GM18868 (cell line): ENCODE data around the gene PFKFB3.
"Not testable (repeated sequence)": the region's sequence is repeated elsewhere in the genome, so short reads cannot be mapped to it uniquely, and the experiment has no call there.

Experiments
- ATAC-seq: cut with Tn5 transposase; IDR thresholded peaks from one replicate; pipeline ENCODE4 v1.9.1; 2021; ENCODE audit warnings: mild to moderate bottlenecking, moderate library complexity; ENCODE audit not compliant: unreplicated experiment

The PFKFB3 gene

GRCh38 chr10:6269432-6269831 is 66.7 kb downstream of the PFKFB3 start:
- ATAC-seq, result no peak

- ATAC-seq, result peak; percentile 77
Measured at GRCh38 chr10:6269953-6270867, 67.5 kb downstream of the PFKFB3 start.

- no peak for ATAC-seq
Measured at GRCh38 chr10:6270951-6271350, 68.2 kb downstream of the PFKFB3 start.

DNA sequence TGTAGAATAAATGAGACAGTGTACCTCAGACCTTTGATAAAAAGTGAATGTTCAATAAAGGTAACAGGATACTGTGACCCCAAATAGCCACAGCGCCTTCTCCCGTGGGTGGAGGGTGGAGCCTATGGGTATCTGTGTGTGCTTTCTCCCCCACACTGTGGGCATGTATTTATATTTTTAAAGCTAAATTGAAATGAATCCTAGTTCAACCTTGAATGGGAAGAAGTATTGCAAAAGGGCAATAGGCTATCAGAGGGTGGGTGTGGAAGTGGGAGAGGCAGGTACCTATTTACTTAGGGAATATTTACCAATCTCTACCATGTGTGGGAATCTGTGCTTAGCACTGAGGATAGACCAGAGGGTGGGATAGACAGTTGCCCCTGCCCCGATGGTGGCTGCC is 68.9 kb downstream of the PFKFB3 start:
- ATAC-seq, result no peak

GRCh38 chr10:6272126-6272525 is 69.4 kb downstream of the PFKFB3 start:
- no peak for ATAC-seq

DNA sequence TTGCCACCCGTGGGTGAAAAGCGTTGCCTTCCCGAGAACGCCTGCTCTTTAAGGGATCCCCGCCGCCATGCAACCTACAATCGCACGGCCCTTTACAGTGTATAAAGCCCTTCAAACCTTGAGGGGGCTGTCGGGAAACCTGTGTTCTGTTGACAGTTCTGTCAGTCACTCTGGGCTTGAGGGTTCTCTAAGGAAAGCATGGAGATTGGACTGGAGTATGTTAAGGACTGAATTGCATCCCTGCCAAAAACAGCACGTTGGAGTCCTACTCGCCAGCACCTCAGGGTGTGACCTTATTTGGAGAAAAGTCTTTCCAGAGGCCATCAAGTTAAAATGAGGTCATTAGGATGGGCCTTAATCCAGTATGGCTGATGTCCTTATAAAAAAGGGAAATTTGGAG is 70.6 kb downstream of the PFKFB3 start:
- ATAC-seq, result no peak

DNA sequence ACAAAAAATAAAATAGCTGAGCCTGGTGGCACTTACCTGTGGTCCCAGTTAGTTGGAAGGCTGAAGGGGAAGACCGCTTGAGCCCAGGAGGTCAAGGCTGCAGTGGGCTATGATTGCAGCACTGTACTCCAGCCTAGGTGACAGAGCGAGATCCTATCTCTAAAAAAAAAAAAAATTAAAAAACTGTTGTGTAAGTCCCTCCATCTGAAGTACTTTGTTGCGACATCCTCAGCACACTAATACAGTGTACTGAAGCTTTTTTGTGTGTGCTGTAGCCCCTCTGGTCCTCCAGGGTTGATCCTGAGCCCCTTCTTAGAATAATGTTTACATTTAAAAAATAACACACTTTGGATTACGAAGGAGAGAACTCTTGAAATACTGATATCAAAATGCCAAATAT is 71.3 kb downstream of the PFKFB3 start:
- no peak for ATAC-seq

- ATAC-seq, result no peak
Measured at GRCh38 chr10:6274484-6274883, 71.8 kb downstream of the PFKFB3 start.

GRCh38 chr10:6275022-6275997 is 72.6 kb downstream of the PFKFB3 start:
- peak; percentile 68 for ATAC-seq

DNA sequence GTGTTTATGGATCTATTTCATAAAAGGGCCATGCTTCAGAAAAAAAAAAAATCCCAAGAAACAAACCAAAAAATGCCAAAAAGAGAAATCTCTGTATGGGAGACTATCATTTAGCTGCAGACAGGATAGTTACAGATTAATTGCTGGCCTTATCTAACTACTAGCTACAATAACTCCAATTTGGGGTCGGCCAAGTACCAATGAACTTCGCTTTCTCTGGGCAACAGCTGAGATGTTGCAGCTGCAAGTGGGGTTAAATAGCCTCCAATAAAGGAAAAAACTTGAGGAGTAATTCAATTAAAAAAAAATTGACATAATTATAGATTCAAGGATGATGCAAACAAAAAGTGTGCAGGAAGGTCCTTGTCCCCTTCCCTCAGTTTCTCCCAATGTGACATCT is 73.6 kb downstream of the PFKFB3 start:
- ATAC-seq, result no peak

DNA sequence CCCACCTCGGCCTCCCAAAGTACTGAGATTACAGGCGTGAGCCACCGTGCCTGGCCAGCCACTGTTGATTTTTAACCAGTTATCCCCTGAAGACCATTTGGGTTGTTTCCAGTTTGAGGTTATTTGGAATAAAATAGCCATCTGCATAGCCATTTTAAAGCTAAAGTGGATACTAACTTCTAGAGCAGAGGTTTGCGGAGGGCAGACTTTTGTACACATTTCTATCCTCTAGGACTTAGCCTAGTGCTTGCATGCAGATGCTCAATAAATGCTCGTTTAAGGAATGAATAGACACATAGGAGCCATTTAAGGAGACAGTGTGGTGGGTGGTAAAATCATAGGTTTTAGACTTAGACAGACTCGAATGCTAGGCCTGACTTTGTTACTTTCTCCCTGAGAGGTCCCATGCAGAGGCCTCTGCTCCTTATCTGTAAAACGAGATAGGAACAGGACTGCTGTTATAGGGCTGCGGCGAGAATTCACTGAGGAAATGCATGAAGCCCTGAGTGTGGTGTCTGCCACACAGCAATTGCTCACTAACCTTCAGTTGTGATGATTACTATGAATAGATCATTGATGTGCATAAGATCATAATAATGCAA is 75.9 kb downstream of the PFKFB3 start:
- no peak for ATAC-seq

GRCh38 chr10:6279540-6280267 is 77.0 kb downstream of the PFKFB3 start:
- ATAC-seq, result no peak

GRCh38 chr10:6280291-6280690 is 77.6 kb downstream of the PFKFB3 start:
- no peak for ATAC-seq

DNA sequence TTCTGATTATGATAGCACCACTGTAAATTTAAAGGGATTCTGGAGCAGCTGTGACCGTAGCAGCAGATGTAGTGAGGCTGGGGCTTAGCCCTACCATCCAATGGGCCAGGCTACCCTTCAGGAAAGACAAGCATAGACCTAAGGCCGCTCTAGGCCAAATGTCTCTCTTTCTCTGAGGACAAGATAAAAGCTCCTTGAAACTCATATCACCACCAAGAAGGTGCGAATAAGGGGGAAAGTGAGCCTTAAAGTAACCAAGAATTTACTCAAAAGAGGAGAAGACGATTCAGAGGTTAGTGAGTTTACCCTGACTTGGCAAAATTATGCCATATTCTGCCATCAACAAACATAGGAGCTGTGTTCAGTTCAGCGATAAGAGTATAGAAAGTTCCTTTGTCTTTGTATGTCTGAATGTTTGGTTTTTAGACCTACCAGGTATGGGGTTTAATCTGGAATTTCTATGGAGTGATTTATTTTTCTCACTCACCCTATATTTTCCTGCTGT is 79.8 kb downstream of the PFKFB3 start:
- ATAC-seq, result no peak

GRCh38 chr10:6283655-6284054 is 80.9 kb downstream of the PFKFB3 start:
- ATAC-seq, result no peak

DNA sequence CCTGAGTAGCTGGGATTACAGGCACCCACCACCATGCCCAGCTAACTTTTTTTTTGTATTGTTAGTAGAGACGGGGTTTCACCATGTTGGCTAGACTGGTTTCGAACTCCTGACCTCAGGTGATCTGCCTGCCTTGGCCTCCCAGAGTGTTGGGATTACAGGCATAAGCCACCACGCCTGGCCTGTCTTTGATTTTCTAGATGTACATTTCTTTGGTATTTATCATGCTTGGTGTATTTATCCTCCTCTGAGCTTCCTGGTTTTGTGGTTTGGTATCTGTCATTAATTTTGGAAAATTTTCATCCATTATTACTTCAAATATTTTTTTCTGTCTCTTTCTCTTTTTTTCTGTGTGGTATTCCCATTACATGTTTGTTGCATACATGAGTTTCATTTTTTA is 87.9 kb downstream of the PFKFB3 start:
- not testable (repeated sequence) for ATAC-seq

DNA sequence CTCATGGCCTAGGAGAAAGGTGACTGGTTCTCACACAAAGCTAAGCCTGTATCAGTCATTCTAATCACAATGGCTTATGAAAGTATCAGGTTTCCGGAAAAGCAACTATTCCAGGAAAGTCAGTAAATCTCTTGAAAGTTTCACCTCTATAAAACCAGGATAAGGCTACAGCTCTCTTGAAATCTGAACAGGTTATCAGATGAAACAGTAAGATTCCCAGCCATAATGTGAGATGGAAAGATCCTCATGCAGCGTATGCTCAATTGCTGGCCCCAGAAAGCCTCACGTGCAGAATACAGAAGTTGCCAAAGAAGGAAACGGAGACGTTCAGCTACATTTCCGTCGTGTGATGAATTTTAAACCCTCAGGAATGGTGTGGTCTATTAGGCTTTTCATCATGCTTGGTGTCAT is 90.0 kb downstream of the PFKFB3 start:
- ATAC-seq, result no peak

- ATAC-seq, result not testable (repeated sequence)
Measured at GRCh38 chr10:6296425-6296824, 93.7 kb downstream of the PFKFB3 start.

DNA sequence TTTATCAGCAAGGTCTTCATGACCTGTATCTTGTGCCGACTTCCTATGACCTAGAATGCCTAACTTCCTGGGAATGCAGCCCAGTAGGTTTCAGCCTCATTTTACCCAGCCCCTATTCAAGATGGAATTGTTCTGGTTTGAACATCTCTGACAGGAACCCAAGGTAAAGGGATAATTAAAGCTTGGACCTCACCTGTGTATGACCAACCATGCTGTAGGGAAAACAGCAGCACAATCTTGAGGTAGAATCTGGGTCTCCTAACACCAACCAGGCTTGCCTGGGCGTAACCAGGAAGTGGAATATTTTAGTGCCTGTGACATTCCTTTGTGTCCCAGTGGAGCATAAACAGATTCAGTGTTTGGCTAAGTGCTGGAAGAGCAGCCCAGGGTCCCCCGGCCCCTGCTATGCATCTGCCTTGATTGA is 94.1 kb downstream of the PFKFB3 start:
- ATAC-seq, result no peak

- no peak for ATAC-seq
Measured at GRCh38 chr10:6297522-6297921, 94.8 kb downstream of the PFKFB3 start.
